ENCODE results near the gene GARNL3.

GARNL3 gene

GRCh38 chr9:127279717-127280285, 15.2 kb downstream of the GARNL3 start:
- DNase-seq, result no peak

GRCh38 chr9:127280880-127281660, 16.5 kb downstream of the GARNL3 start:
- DNase-seq, result no peak

- DNase-seq, result no peak
Measured at GRCh38 chr9:127281891-127282290, 17.3 kb downstream of the GARNL3 start.

GRCh38 chr9:127282611-127283010, 18.0 kb downstream of the GARNL3 start:
- DNase-seq, result no peak

- DNase-seq, result no peak
Measured at GRCh38 chr9:127283135-127283534, 18.6 kb downstream of the GARNL3 start.

GRCh38 chr9:127283917-127284497, 19.4 kb downstream of the GARNL3 start:
- DNase-seq, result peak in 1 of 2 experiments; percentile 18

- no peak for DNase-seq
Measured at GRCh38 chr9:127285965-127286364, 21.4 kb downstream of the GARNL3 start.

- DNase-seq, result no peak
Measured at GRCh38 chr9:127290561-127291065, 26.0 kb downstream of the GARNL3 start.

- DNase-seq, result no peak
Measured at GRCh38 chr9:127291246-127291778, 26.7 kb downstream of the GARNL3 start.

- DNase-seq, result no peak
Measured at GRCh38 chr9:127292415-127292814, 27.8 kb downstream of the GARNL3 start.

- no peak for DNase-seq
Measured at GRCh38 chr9:127293328-127293727, 28.8 kb downstream of the GARNL3 start.

- no peak for DNase-seq
Measured at GRCh38 chr9:127293767-127294166, 29.2 kb downstream of the GARNL3 start.

GRCh38 chr9:127295005-127295404, 30.4 kb downstream of the GARNL3 start:
- no peak for DNase-seq

GRCh38 chr9:127300886-127301447, 36.4 kb downstream of the GARNL3 start:
- no peak for DNase-seq

GRCh38 chr9:127303830-127304229, 39.3 kb downstream of the GARNL3 start:
- DNase-seq, result no peak

- DNase-seq, result no peak
Measured at GRCh38 chr9:127305206-127305837, 40.7 kb downstream of the GARNL3 start.

GRCh38 chr9:127305838-127306226, 41.3 kb downstream of the GARNL3 start:
- DNase-seq, result no peak

- DNase-seq, result no peak
Measured at GRCh38 chr9:127307802-127308201, 43.2 kb downstream of the GARNL3 start.

- no peak for DNase-seq
Measured at GRCh38 chr9:127308652-127309434, 44.3 kb downstream of the GARNL3 start.

GRCh38 chr9:127309715-127310114, 45.1 kb downstream of the GARNL3 start:
- DNase-seq, result no peak

GRCh38 chr9:127311239-127311741, 46.7 kb downstream of the GARNL3 start:
- DNase-seq, result no peak

- no peak for DNase-seq
Measured at GRCh38 chr9:127313042-127313560, 48.5 kb downstream of the GARNL3 start.
